Adrenal gland (tissue), 5 donors: ENCODE results near the gene SLC26A4.

Experiments
- CTCF ChIP-seq, 6 experiments: fragments of 450-650 bp in 4 of 6; fragments of 200-600 bp in 2 of 6; sonication (generic) in 1 of 6; IDR thresholded peaks; 1 replicate in 5 of 6; 2 replicates in 1 of 6; pipeline versions ENCODE4 v1.5.1 to v1.8.0; 2016 to 2021; ENCODE audit warnings: antibody characterized with exemption in 6 of 6, mild to moderate bottlenecking in 2 of 6, moderate library complexity in 1 of 6
- POLR2A ChIP-seq, 2 donors: fragments of 450-650 bp; IDR thresholded peaks; one replicate each; pipeline ENCODE4 v1.6.1; 2017; ENCODE audit warnings: antibody characterized with exemption in 2 of 2, mild to moderate bottlenecking in 2 of 2, moderate library complexity in 1 of 2
- donor health status: DM: no; HTN: no; CAD: no.

- TF ChIP-seq POLR2A (IDR thresholded peaks at IDR 0.05), result no peak
- TF ChIP-seq CTCF (IDR thresholded peaks at IDR 0.05), result no peak
Measured at GRCh38 chr7:107613439-107613838, 47.2 kb upstream of the SLC26A4 start.
